GM12875 (cell line): Measurements from ENCODE around the gene HIVEP2.

Source experiments
- H3K4me3 ChIP-seq: one replicate; pipeline ENCODE4 v1.5.1; 2011; ENCODE audit warnings: low read depth, low read length, control low read depth
- TF ChIP-seq, protein P1 (sequence below): IDR thresholded peaks from 2 replicates; pipeline ENCODE4 v1.5.1; 2011; ENCODE audit warnings: low read depth, mild to moderate bottlenecking, control low read depth, inconsistent platforms, low read length, moderate library complexity, borderline replicate concordance; ENCODE audit not compliant: insufficient read depth

Gene HIVEP2

DNA sequence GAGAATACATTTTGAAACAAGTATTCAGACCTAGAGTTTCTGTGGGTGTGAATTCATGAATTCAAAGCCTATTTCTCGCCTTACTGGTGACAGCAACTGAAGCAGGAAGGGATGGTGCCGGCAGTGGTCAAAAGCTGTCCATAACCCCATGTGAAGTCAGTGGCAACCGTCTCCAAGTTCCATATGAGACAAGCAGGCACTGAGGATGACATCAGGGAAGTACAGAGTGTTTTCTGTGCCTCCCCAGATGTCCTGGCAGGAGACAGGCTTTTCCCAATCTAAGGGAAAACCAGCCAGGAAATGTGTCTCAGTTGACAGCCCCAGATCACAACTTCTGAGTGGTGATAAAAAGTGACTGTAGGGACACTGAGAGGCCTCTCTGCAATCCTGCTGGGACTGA lies 66.6 kb downstream of the HIVEP2 start:
- H3K4me3 ChIP-seq: no peak overlapping the region
- TF ChIP-seq, protein P1, sequence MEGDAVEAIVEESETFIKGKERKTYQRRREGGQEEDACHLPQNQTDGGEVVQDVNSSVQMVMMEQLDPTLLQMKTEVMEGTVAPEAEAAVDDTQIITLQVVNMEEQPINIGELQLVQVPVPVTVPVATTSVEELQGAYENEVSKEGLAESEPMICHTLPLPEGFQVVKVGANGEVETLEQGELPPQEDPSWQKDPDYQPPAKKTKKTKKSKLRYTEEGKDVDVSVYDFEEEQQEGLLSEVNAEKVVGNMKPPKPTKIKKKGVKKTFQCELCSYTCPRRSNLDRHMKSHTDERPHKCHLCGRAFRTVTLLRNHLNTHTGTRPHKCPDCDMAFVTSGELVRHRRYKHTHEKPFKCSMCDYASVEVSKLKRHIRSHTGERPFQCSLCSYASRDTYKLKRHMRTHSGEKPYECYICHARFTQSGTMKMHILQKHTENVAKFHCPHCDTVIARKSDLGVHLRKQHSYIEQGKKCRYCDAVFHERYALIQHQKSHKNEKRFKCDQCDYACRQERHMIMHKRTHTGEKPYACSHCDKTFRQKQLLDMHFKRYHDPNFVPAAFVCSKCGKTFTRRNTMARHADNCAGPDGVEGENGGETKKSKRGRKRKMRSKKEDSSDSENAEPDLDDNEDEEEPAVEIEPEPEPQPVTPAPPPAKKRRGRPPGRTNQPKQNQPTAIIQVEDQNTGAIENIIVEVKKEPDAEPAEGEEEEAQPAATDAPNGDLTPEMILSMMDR: no peak

DNA sequence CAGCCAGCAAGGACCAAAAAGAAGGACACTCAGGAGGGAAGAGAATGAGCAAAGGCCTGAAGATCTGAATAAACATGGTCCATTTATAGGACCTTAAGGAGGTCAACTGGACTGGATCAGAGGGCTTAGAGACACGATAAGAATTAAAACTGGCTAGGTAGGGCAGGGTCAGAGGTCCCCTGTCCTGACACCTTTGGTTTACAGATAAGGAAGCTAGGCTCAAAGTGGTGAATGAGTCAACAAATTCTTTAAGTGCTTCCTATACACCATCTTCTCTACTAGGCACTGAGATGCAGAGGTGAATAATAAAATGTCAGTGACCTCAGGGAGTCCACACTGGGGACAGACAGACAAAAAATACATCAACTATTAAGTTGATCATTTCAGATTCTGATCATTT lies 70.3 kb downstream of the HIVEP2 start:
- TF ChIP-seq, protein P1: no peak
- no peak overlapping the region for H3K4me3 ChIP-seq

DNA sequence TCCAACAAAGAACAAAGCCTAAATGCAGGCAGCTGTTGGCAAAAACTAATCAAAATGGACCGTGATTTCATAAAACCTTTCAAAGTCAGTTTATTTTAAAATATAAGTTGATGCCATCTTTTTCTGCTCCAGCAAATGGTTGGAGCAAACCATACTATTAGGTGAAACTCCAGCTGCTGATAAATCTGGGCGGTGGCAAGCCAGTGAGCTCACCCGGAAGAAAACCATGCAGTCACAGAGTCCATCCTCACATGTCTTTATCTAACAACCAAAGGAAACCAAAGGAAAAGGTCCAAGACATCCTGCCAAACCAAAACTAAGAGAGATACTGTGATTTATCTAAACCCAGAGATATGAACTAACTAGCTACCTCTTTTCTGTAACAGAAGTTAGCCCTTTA lies 72.6 kb downstream of the HIVEP2 start:
- TF ChIP-seq, protein P1: no peak
- H3K4me3 ChIP-seq: no peak overlapping the region

DNA sequence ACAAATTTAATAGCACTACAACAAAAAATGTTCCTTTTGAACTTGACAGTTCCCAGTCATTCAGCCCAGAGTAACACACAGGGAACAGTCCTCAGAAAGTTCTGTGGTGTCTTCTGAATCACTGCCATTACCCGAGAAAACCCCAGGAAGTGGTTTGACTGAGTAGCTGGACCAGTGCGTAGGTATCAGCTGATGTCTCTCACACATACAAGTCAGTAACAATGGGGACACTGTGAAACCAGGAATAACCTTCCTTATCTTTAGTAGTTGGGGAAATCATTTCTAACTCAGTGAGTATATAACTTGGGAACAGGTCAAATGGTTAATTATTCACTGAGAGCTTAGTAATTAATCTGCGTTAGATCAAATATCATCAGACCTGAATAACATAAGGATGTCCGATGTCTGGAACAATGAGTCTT lies 73.1 kb downstream of the HIVEP2 start:
- H3K4me3 ChIP-seq: no peak overlapping the region
- TF ChIP-seq, protein P1: no peak

DNA sequence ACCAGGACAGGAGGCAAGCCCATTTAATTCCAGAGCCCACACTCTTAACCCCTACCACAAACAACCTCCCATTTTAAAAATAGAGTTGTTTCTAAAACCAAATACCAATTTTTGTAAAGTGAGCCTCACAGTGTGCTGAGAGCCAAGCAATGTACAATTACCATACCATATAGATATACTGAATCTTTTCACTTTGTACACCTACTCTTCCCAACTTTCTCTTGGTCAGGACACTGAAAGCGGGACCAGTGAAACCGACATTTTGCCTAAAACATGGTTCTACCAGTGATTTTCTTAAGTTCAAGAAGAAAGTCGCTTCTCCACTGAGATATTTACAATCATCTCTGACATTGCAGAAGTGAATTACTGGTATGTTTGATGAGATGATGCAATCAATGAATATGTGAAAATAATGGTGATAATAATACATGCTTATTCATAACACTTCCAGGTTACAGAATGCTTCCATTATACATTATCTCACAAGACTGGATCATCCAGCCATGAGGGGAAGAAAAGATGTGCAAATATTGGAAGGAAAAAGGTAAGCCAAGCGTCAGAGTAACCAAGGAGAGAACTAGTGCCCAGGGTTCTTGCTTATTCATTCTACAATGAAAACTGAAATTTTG lies 74.1 kb downstream of the HIVEP2 start:
- H3K4me3 ChIP-seq: no peak overlapping the region
- TF ChIP-seq, protein P1: no peak

DNA sequence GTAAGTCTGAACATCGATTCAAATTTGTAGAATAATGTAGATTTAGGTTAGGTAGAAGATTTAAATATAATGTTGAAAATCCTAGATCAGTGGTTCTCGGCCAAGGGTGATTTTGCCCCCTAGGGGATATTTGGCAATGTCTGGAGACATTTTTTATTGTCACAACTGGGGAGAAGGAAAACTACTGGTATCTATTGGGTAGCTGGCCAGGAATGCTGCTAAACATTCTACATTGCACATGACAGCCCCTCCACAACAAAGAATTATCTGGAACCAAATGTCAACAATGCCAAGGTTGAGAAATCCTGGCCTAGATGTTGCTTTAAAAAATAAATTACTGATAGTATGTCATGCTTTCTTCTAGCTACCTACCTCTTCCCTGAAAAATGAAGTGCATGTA lies 76.1 kb downstream of the HIVEP2 start:
- TF ChIP-seq, protein P1: no peak
- H3K4me3 ChIP-seq: no peak overlapping the region

DNA sequence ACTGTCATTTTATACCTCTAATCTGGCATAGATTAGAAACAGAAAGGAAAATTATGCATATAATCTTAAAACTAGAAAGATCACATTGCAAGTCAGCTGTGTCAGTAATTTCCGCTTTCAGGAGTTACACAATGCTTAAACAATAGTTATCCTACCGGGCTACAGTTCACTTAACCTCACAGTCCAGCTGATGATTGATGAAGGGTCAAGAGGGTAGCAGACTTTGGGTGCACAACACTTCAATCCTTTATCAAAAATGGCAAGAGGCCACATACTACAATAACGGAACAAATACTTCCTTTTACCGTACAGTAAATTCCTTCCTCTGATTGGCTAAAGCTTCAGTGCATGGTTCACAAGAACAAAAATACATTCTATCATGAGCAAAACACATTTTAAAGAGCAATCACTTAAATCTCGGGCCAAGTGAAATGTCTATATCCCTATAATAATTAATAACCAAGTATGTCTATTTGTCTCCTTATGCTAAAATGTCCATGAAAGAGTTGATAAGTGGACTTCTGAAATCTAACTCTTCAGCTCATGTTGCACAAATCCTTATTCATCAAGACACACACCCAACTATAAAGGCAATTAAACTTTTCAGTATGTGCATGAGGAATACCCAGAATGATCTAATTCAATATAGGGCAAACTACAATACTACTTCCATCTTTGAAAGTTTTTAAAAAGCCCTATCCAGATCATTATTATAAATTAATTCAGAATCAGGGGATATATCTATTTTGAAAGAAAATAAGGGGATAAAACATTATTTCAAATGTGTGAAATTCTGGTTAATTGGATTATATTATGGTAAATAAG lies 76.8 kb downstream of the HIVEP2 start:
- H3K4me3 ChIP-seq: no peak overlapping the region
- TF ChIP-seq, protein P1: no peak
